Calu3 (cell line): ENCODE data around the gene MPPED2. TPM values are rescaled to one million over a fixed set of nuclear protein-coding genes. Genes with fewer than 3 reads are reported as not detected.

Experiments
- BruUV-seq: library from RNA; stranded (reverse); fragments of 400-500 nt; replicated peaks from 2 replicates; lab custom pipeline; 2021; lab: Mats Ljungman, UMichigan
- CTCF ChIA-PET: fragments of 300-600 bp; sonication (Branson Sonifier 250); formaldehyde crosslinking; loops from one replicate; lab custom pipeline; 2022; ENCODE audit warnings: antibody characterized with exemption; lab: Charles Lee
- DNase-seq: peaks from one replicate; pipeline ENCODE4 v3.0.0; 2022
- H3K27ac Mint-ChIP-seq: one replicate; pipeline ENCODE4 v1.8.0; 2022; ENCODE audit warnings: mixed read lengths; ENCODE audit not compliant: unreplicated experiment
- H3K27me3 Mint-ChIP-seq: one replicate; pipeline ENCODE4 v1.8.0; 2022; ENCODE audit warnings: mixed read lengths; ENCODE audit not compliant: unreplicated experiment
- H3K36me3 Mint-ChIP-seq: one replicate; pipeline ENCODE4 v1.8.0; 2022; ENCODE audit warnings: mild to moderate bottlenecking, moderate library complexity, mixed read lengths; ENCODE audit not compliant: insufficient read depth, unreplicated experiment
- H3K4me1 Mint-ChIP-seq: one replicate; pipeline ENCODE4 v1.8.0; 2022; ENCODE audit warnings: mild to moderate bottlenecking, low read depth, mixed read lengths; ENCODE audit not compliant: unreplicated experiment
- H3K4me3 Mint-ChIP-seq: one replicate; pipeline ENCODE4 v1.8.0; 2022; ENCODE audit warnings: mild to moderate bottlenecking, low read depth, moderate library complexity, mixed read lengths; ENCODE audit not compliant: unreplicated experiment
- H3K9me3 Mint-ChIP-seq: one replicate; pipeline ENCODE4 v1.8.0; 2022; ENCODE audit warnings: low read depth, mixed read lengths; ENCODE audit not compliant: unreplicated experiment
- intact Hi-C: fragments of 100-400 bp; cut with micrococcal nuclease; formaldehyde crosslinking; loops from one replicate; pipeline ENCODE4 v1.10.0; 2022; ENCODE audit not compliant: unreplicated experiment
- total RNA-seq: library from RNA; stranded (reverse); gene quantifications from 2 replicates; pipeline ENCODE4 v1.2.3, GENCODE V29; 2022
- TF ChIP-seq, protein P1 (sequence below): fragments of 200-600 bp; IDR thresholded peaks from one replicate; pipeline ENCODE4 v1.8.0; 2022; ENCODE audit warnings: antibody characterized with exemption; ENCODE audit not compliant: unreplicated experiment

MPPED2 gene
- total RNA-seq, 1 experiment from 2014 or later: not detected

DNA sequence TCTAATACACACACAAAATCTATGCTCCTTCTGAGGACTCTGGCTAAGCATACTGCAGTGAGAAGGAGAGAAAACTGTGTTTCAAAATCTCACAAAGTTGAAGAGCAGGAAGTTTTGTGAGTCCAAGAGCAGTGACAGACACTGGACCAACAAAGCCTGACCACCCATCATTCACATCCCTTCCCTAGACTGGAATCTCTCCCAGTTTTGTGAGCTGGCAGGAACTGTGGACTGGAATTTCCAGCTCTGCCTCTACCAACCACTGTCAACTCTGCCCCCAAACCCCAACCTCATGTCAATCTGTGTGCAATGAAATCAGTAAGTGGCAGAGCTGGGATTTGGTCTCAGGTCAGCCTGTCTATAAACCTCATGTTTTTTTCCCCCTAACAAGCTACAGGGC is 150.7 kb downstream of the MPPED2 start:
- Mint-ChIP-seq H3K27me3 (peaks cover 20% of the 10 kb centered on the region), H3K4me1 (no peaks in the 10 kb centered on the region), H3K36me3 (no peaks in the 10 kb centered on the region), H3K4me3 (no peak overlapping the region), H3K27ac (no peak overlapping the region), H3K9me3 (no peaks in the 10 kb centered on the region)
- CTCF ChIA-PET: no interaction called here
- intact Hi-C loops: no loop called here
- BruUV-seq: no TSS peak
- no peak for DNase-seq
- TF ChIP-seq, protein P1, sequence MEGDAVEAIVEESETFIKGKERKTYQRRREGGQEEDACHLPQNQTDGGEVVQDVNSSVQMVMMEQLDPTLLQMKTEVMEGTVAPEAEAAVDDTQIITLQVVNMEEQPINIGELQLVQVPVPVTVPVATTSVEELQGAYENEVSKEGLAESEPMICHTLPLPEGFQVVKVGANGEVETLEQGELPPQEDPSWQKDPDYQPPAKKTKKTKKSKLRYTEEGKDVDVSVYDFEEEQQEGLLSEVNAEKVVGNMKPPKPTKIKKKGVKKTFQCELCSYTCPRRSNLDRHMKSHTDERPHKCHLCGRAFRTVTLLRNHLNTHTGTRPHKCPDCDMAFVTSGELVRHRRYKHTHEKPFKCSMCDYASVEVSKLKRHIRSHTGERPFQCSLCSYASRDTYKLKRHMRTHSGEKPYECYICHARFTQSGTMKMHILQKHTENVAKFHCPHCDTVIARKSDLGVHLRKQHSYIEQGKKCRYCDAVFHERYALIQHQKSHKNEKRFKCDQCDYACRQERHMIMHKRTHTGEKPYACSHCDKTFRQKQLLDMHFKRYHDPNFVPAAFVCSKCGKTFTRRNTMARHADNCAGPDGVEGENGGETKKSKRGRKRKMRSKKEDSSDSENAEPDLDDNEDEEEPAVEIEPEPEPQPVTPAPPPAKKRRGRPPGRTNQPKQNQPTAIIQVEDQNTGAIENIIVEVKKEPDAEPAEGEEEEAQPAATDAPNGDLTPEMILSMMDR: no peak

DNA sequence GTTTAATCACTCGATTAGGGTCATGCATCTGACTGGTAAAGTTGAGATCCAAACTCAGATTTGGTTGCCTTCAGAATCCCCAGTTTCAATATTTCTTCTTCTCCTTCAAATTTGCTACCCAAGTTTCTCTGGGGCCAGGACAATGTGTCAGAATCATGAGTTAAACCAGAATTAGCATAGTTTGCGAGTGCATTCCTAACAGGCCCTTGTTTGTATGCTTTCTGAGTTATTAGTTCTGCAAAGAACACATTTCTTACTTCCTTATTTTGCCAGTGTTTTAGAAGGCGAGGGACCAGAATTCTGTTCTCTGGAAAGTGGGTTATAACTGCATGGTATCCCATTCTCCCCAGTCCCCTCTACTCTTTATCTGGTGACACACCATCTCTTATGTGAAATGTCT is 151.3 kb downstream of the MPPED2 start:
- H3K27me3 Mint-ChIP-seq: peaks cover 20% of the 10 kb centered on the region
- no peaks in the 10 kb centered on the region for H3K36me3 Mint-ChIP-seq
- no peaks in the 10 kb centered on the region for H3K4me1 Mint-ChIP-seq
- TF ChIP-seq, protein P1: no peak
- H3K27ac Mint-ChIP-seq: no peak overlapping the region
- CTCF ChIA-PET: no interaction called here
- no peak overlapping the region for H3K4me3 Mint-ChIP-seq
- DNase-seq: no peak
- intact Hi-C loops: no loop called here
- no peaks in the 10 kb centered on the region for H3K9me3 Mint-ChIP-seq
- no TSS peak for BruUV-seq

DNA sequence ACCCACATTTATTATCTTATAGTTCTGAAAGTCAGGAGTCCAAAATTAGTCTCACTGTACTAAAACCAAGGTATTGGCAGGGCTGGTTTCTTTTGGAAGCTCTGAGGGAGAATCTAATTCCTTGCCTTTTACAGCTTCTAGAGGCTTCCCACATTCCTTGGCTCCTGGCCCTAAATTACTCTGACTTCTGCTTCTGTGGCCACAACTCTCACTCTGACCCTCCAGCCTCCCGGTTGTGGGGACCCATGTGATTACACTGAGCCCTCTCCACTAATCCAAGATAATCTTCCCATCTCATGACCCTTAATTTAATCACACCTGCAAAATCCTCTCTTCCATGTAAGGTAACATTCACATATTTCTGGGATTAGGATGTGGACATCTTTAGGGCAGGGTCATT is 152.3 kb downstream of the MPPED2 start:
- no peaks in the 10 kb centered on the region for H3K4me1 Mint-ChIP-seq
- H3K36me3 Mint-ChIP-seq: no peaks in the 10 kb centered on the region
- TF ChIP-seq, protein P1: no peak
- CTCF ChIA-PET: no interaction called here
- no peak overlapping the region for H3K4me3 Mint-ChIP-seq
- no peak overlapping the region for H3K27ac Mint-ChIP-seq
- no TSS peak for BruUV-seq
- no peak for DNase-seq
- no peaks in the 10 kb centered on the region for H3K9me3 Mint-ChIP-seq
- H3K27me3 Mint-ChIP-seq: peaks cover 20% of the 10 kb centered on the region
- intact Hi-C loops: no loop called here

GRCh38 chr11:30432716-30433115 is 153.4 kb downstream of the MPPED2 start:
- H3K36me3 Mint-ChIP-seq: no peaks in the 10 kb centered on the region
- no peak for DNase-seq
- no peak overlapping the region for H3K4me3 Mint-ChIP-seq
- TF ChIP-seq, protein P1: no peak
- no peaks in the 10 kb centered on the region for H3K9me3 Mint-ChIP-seq
- peaks cover 20% of the 10 kb centered on the region for H3K27me3 Mint-ChIP-seq
- CTCF ChIA-PET: no interaction called here
- no TSS peak for BruUV-seq
- no peak overlapping the region for H3K27ac Mint-ChIP-seq
- H3K4me1 Mint-ChIP-seq: no peaks in the 10 kb centered on the region
- intact Hi-C loops: no loop called here
